Activated CD4-positive, CD25-positive, alpha-beta regulatory T cell treated with anti-CD3 and anti-CD28 coated beads, Interleukin-2, amount 50 U/mL, for 72 hours (primary cell): ENCODE measurements around the gene SMG9.

Experiments used
- DNase-seq: peaks from one replicate; pipeline ENCODE4 v3.0.0; 2021

SMG9 gene

DNA sequence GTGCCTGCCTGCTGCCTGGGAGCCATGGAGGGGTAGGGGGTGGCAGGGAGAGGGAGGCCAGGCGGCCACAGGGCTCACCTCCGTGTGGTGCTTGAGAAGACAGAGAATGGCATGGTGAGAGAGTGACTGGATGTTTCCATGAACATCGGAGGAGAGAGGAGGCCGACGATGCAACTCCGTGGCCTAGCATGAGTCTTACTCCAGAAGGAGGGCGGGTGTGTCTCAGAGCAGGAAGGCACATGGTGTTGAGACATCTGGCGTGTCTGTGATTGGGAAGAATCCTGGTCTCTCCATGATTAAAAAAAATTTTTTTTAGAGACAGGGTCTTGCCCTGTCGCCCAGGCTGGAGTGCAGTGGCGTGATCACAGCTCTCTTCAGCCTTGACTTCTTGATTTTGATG lies 33.8 kb downstream of the SMG9 start:
- DNase-seq: no peak

GRCh38 chr19:43719918-43720317 lies 34.8 kb downstream of the SMG9 start:
- no peak for DNase-seq

- DNase-seq: no peak
Observed at GRCh38 chr19:43719378-43719868, 35.3 kb downstream of the SMG9 start.

DNA sequence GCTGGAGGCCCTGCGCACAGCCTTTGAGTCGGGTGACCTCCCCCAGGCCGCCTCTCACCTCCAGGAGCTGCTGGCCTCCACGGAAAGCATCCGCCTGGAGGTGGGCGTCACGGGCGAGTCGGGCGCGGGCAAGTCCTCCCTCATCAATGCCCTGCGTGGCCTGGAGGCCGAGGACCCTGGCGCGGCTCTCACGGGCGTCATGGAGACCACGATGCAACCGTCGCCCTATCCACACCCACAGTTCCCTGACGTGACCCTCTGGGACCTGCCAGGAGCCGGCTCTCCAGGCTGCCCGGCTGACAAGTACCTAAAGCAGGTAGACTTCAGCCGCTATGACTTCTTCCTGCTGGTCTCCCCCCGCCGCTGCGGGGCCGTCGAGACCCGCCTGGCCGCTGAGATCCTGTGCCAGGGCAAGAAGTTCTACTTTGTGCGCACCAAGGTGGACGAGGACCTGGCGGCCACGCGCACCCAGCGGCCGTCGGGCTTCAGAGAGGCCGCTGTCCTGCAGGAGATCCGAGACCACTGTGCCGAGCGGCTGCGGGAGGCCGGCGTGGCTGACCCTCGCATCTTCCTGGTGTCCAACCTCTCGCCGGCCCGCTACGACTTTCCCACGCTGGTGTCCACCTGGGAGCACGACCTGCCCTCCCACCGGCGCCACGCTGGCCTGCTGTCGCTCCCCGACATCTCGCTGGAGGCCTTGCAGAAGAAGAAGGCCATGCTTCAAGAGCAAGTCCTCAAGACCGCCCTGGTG lies 36.0 kb downstream of the SMG9 start:
- no peak for DNase-seq

GRCh38 chr19:43715776-43716175 lies 39.0 kb downstream of the SMG9 start, which contains the start of gene IRGC:
Gene IRGC, plus strand, starts transcription at chr19:43716076. Its CDS starts 2,483 bp downstream, at chr19:43718559.
- no peak for DNase-seq

DNA sequence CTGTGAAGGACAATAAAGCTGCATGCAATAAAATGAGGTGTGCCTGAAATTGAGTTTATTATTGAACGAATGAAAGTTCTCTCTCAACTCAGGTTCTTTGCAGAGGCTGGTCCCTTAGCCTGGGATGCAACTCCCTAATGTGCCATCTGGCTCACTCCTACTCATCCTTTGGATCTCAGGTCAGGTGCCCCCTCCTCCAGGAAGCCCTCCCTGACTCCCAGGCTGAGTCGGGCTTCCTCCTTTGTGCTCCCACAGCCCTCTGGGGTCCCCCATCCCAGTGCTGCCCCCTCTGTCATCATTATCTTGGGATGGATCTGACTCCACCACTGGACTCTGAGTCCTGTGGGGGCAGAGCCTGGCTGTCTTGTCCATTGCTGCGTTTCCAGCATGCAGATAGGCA lies 41.6 kb downstream of the SMG9 start:
- DNase-seq: no peak

- DNase-seq: no peak
Observed at GRCh38 chr19:43711751-43712355, 42.9 kb downstream of the SMG9 start.

- no peak for DNase-seq
Observed at GRCh38 chr19:43708716-43709115, 46.0 kb downstream of the SMG9 start.

GRCh38 chr19:43707158-43707712 lies 47.5 kb downstream of the SMG9 start:
- no peak for DNase-seq

DNA sequence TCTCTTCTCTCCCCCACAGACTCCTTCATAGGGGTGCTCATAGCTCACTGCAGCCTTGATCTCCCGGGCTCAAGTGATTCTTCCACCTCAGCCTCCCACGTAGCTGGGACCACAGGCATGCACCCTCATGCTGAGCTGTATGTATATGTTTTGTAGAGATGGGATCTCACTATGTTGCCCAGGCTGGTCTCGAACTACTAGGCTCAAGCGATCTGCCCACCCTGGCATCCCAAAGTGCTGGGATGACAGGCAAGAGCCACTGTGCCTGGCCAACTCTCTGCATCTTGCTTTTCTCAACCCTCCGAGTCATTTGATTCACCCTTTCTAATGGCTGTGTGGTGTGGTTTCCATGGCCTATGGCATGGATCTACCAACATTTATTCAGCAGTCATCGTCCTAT lies 49.0 kb downstream of the SMG9 start:
- no peak for DNase-seq

- no peak for DNase-seq
Observed at GRCh38 chr19:43704002-43704705, 50.6 kb downstream of the SMG9 start.

DNA sequence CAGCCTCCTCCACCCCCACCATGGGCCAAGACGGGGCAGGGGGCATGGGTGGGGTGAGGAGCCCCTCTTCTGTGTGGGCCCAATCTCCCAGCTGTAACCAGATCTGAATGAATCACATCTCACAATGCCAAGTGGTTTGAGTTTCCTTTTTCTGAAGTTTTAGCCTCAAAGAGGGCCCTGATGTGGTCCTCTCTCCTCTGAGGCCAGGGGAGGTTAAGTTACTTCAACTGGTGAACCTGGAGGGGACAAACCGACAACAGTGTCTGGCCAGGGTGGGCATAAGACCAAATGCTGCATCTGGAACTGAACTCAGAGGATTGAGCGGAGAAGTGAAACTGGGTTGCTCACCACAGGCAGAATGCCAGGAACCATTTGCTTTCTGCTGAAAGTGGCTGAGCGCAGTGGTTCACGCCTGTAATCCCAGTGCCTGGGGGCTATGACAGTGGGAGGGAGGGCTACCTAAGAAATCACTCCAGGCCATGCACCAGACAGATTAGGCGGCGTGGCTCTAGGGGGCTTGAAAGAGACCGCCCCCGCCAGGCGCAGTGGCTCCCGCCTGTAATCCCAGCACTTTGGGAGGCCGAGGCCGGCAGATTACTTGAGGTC lies 54.3 kb downstream of the SMG9 start:
- no peak for DNase-seq

- DNase-seq: no peak
Observed at GRCh38 chr19:43699506-43700394, 55.0 kb downstream of the SMG9 start.

GRCh38 chr19:43697295-43697694 lies 57.5 kb downstream of the SMG9 start:
- DNase-seq: no peak

DNA sequence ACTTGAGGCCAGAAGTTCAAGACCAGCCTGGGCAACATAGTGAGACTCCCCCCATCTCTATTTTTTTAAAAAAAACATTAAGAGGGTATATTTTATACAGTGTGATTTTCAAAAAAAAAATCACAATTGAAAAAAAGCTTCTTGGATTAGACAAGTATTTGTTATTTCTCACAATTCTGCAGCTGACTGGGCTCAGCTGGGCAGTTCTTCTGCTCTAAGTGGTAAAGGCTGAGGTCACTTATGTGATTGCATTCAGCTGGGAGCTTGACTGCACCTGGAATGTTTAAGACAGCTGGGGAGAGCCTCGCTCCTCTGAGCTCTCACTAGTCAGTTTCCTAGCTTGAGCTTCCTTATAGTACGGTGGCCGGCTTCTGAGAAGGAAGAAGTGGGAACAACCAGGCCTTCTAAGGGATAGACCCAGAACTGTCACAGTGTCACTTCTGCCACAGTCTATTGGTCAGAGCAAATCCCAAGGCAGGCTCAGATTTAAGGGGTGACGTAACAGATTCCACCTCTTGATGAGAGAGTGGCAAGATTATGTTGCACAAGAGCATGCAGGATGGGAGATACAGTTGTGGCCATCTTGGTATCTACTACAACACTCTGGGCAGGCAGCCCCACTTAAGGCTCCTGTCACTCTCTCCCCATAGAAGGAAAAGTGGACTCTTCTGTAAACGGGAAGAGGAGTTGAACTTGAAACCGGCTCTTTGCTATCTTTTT lies 58.6 kb downstream of the SMG9 start:
- no peak for DNase-seq

- no peak for DNase-seq
Observed at GRCh38 chr19:43694553-43694952, 60.2 kb downstream of the SMG9 start.

DNA sequence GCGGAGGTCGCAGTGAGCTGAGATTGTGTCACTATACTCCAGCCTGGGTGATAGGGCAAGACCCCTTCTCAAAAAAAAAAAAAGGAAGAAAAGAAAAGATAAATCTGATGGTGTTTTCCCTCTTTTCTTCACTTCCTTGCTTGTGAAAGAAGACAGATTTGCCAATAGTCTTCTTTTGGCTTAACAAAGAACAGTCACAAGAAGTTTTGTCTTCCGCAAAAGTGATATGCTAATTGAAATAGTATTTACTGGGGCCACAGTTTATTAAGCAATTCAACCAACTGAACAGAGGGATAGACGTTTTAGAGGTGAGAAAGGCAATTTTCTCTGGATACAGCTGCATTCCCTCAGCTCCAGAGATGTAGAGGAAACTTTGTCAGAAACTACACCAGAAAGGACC lies 61.9 kb downstream of the SMG9 start:
- no peak for DNase-seq

DNA sequence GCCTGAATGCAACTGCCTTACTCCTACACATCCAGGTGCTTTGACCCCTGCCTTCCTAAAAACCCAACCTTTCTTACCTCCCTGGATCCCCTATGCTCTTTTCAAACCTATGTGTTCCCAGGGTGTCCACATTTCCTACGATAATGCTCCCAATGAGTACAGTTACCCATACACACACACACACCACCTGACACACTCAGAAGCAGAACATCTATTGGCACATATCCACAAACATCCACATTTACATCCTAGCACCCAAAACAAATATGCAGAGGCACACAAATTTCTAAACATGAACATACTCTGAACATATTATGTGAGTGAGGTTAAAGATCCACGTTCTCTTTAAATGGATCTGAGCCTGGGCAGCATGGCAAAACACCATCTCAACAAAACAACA lies 62.4 kb downstream of the SMG9 start:
- DNase-seq: no peak

- DNase-seq: no peak
Observed at GRCh38 chr19:43691755-43692154, 63.0 kb downstream of the SMG9 start.

DNA sequence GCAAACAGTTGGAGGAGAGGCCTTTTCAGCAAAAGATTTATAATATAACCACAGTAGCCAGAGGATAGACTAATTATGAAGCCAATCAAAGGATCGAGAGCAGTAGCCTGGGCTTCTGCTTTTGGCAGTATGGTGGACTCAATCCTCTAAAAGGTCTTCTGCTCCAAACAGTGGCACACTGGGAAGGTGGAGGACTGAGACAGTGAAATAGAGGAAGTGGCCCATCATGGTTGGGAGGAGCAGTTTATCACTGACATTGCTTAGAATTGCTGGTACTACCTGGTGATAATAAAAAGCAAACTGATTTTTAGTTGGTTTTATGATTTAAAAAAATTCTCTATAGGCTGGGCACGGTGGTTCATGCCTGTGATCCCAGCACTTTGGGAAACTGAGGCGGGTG lies 63.9 kb downstream of the SMG9 start:
- no peak for DNase-seq

DNA sequence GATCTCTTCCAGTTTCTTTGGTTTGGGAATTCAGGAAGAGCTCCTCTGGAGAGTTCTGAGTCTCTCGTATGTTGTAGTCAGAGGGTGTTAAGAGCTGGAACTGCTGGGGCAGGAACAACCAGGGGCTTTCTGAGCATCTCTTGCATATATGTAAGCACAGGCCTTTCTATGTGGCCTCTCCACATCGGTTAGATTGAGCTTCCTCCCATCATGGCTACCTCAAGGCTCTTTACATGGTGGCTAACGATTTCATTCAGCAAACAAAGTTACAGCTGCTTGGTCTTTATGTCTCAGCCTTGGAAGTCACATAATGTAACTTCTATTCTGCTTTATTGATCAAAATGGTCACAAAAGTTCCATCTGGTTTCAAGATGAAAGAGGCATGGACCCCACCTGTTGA lies 64.3 kb downstream of the SMG9 start:
- DNase-seq: no peak
